ENCODE results near the gene ICA1.
A peak's percentile ranks its signal among the peaks of the same experiment; 100 is the strongest.

Gene ICA1

GRCh38 chr7:8190119-8190895 is 71.7 kb downstream of the ICA1 start:
- no peak overlapping the region for H3K4me3 ChIP-seq (ENCODE audit: low read depth, low read length)
- peak; percentile 69 for DNase-seq (ENCODE audit: low read depth)
- TF ChIP-seq CTCF (IDR thresholded peaks at IDR 0.05; ENCODE audit: low read depth, low read length) (peak; percentile 60), POLR2A (IDR thresholded peaks at IDR 0.05; ENCODE audit: extremely low read depth, insufficient read length) (no peak)

- DNase-seq (ENCODE audit: low read depth), result no peak
- TF ChIP-seq MAX (IDR thresholded peaks at IDR 0.05; ENCODE audit: low read depth, low read length), result no peak
- no peak for TF ChIP-seq MYC (IDR thresholded peaks at IDR 0.05; ENCODE audit: low read depth, low read length)
- TF ChIP-seq POLR2A (IDR thresholded peaks at IDR 0.05; ENCODE audit: extremely low read depth, insufficient read length), result no peak
- TF ChIP-seq CTCF (IDR thresholded peaks at IDR 0.05; ENCODE audit: low read depth, low read length), result no peak
- H3K4me3 ChIP-seq (ENCODE audit: low read depth, low read length), result no peak overlapping the region
Observed at GRCh38 chr7:8189625-8190024, 72.3 kb downstream of the ICA1 start.

- DNase-seq (ENCODE audit: low read depth), result peak; percentile 48
- TF ChIP-seq MAX (IDR thresholded peaks at IDR 0.05; ENCODE audit: low read depth, low read length) (no peak), CTCF (IDR thresholded peaks at IDR 0.05; ENCODE audit: low read depth, low read length) (no peak), POLR2A (IDR thresholded peaks at IDR 0.05; ENCODE audit: extremely low read depth, insufficient read length) (no peak), MYC (IDR thresholded peaks at IDR 0.05; ENCODE audit: low read depth, low read length) (no peak)
- H3K4me3 ChIP-seq (ENCODE audit: low read depth, low read length), result no peak overlapping the region
Observed at GRCh38 chr7:8185926-8186683, 75.9 kb downstream of the ICA1 start.

- no peak for TF ChIP-seq POLR2A (IDR thresholded peaks at IDR 0.05; ENCODE audit: extremely low read depth, insufficient read length)
- TF ChIP-seq MAX (IDR thresholded peaks at IDR 0.05; ENCODE audit: low read depth, low read length), result no peak
- no peak for TF ChIP-seq CTCF (IDR thresholded peaks at IDR 0.05; ENCODE audit: low read depth, low read length)
- TF ChIP-seq MYC (IDR thresholded peaks at IDR 0.05; ENCODE audit: low read depth, low read length), result no peak
Observed at GRCh38 chr7:8184221-8184620, 77.7 kb downstream of the ICA1 start.

GRCh38 chr7:8179486-8179885 is 82.5 kb downstream of the ICA1 start:
- no peak for TF ChIP-seq POLR2A (IDR thresholded peaks at IDR 0.05; ENCODE audit: extremely low read depth, insufficient read length)
- no peak for TF ChIP-seq MYC (IDR thresholded peaks at IDR 0.05; ENCODE audit: low read depth, low read length)
- no peak for TF ChIP-seq CTCF (IDR thresholded peaks at IDR 0.05; ENCODE audit: low read depth, low read length)
- H3K4me3 ChIP-seq (ENCODE audit: low read depth, low read length), result no peak overlapping the region
- DNase-seq (ENCODE audit: low read depth), result no peak

More at GRCh38 chr7:8184221-8184620, 77.7 kb downstream of the ICA1 start:
- no peak for DNase-seq (ENCODE audit: low read depth)
- H3K4me3 ChIP-seq (ENCODE audit: low read depth, low read length), result no peak overlapping the region

All from NB4 (cell line).